ENCODE measurements around the gene KAT7. TPM values are rescaled to one million over a fixed set of nuclear protein-coding genes. Genes with fewer than 3 reads are reported as not detected.

Gene KAT7
- total and polyA plus RNA-seq, 2 experiments from 2014 or later = 31.0 to 187 TPM

GRCh38 chr17:49878931-49879904 is 90.7 kb downstream of the KAT7 start:
- no peak overlapping the region for H3K27ac Mint-ChIP-seq
- Histone ChIP-seq H3K4me1 (ENCODE audit: insufficient read depth) (peaks cover 20% of the 10 kb centered on the region), H3K4me3 (peak overlapping the region; percentile 66)

More at GRCh38 chr17:49878931-49879904, 90.7 kb downstream of the KAT7 start:
- no peaks in the 10 kb centered on the region; the same call in 2 of the 3 replicates for H3K9me3 Mint-ChIP-seq
- TF ChIP-seq EZH2phosphoT487 (IDR thresholded peaks at IDR 0.05; ENCODE audit: unreplicated experiment) (no peak), REST (IDR thresholded peaks at IDR 0.05; ENCODE audit: unreplicated experiment) (no peak), ZNF462 (CRISPR knock-in tag; IDR thresholded peaks at IDR 0.05) (no peak), POLR2AphosphoS5 (IDR thresholded peaks at IDR 0.05; ENCODE audit: low read depth) (no peak)
- Histone ChIP-seq H3K27ac (ENCODE audit: low read depth) (no peak overlapping the region), H2AFZ (no peak overlapping the region; the same call in 1 of the 2 replicates), H3K4me2 (peak overlapping the region; percentile 97), H4K20me1 (replicated peaks; ENCODE audit: insufficient read depth) (no peaks in the 10 kb centered on the region; the same call in 1 of the 2 replicates), H3K27me3 (ENCODE audit: insufficient read depth) (peaks cover 33% of the 10 kb centered on the region), H3K79me2 (replicated peaks; ENCODE audit: insufficient read depth) (no peaks in the 10 kb centered on the region), H3K36me3 (ENCODE audit: insufficient read depth) (no peaks in the 10 kb centered on the region), H3F3A (replicated peaks; ENCODE audit: low read depth) (no peaks in the 10 kb centered on the region), H3K9me2 (ENCODE audit: insufficient read depth) (no peaks in the 10 kb centered on the region)
- no peak for ATAC-seq
- H3K4me3 Mint-ChIP-seq = peak overlapping the region; percentile 69
- peaks cover 26% of the 10 kb centered on the region for H3K27me3 Mint-ChIP-seq (ENCODE audit: insufficient read depth, low read depth, poor library complexity)
- H3K4me1 Mint-ChIP-seq = peaks cover 35% of the 10 kb centered on the region
- H3K36me3 Mint-ChIP-seq (ENCODE audit: low read depth) = no peaks in the 10 kb centered on the region
- no peak for DNase-seq (ENCODE audit: low spot score)
